DND-41 (cell line): ENCODE results near the gene SPAG16.

Experiments used
- CTCF ChIP-seq: IDR thresholded peaks from 2 replicates; pipeline ENCODE4 v1.5.1; 2012; ENCODE audit warnings: borderline replicate concordance, low read length, moderate library complexity, mild to moderate bottlenecking; ENCODE audit not compliant: poor library complexity, severe bottlenecking; ENCODE audit errors: extremely low read depth
- EZH2 ChIP-seq: IDR thresholded peaks from 3 replicates; pipeline ENCODE4 v1.6.1; 2012; ENCODE audit warnings: borderline replicate concordance, low read depth, mild to moderate bottlenecking, moderate library complexity, low read length, inconsistent platforms; ENCODE audit not compliant: severe bottlenecking

GRCh38 chr2:213376644-213377043 is 92.4 kb downstream of the SPAG16 start:
- TF ChIP-seq CTCF (no peak), EZH2 (no peak)
